Kidney (tissue), 14 donors: ENCODE data around the gene FAM20C. TPM values are rescaled to one million over a fixed set of nuclear protein-coding genes. Genes with fewer than 3 reads are reported as not detected.
A peak's percentile ranks its signal among the peaks of the same experiment; 100 is the strongest.

Experiments
- DNase-seq, 5 donors: peaks; one replicate each; pipeline ENCODE4 v3.0.0-alpha.2; 2013 to 2020
- FAIRE-seq: peaks from 2 replicates; lab custom pipeline; 2012; peaks lifted over from hg19 to GRCh38; lab: Jason Lieb, UNC
- H3K27ac ChIP-seq, 2 donors: one replicate each; pipeline ENCODE4 v1.7.0; 2013; ENCODE audit warnings: low read depth in 2 of 2, low read length in 2 of 2, inconsistent platforms in 1 of 2
- H3K27me3 ChIP-seq: one replicate; pipeline ENCODE4 v1.7.1; 2013; ENCODE audit warnings: low read length, inconsistent platforms; ENCODE audit not compliant: control insufficient read depth, insufficient read depth
- H3K36me3 ChIP-seq, 3 donors: one replicate each; pipeline versions ENCODE4 v1.7.0 to v1.7.1; 2013; ENCODE audit warnings: low read length in 3 of 3, control low read depth in 1 of 3, inconsistent platforms in 1 of 3; ENCODE audit not compliant: insufficient read depth in 3 of 3, control insufficient read depth in 2 of 3
- H3K4me1 ChIP-seq, 3 donors: one replicate each; pipeline versions ENCODE4 v1.7.0 to v1.7.1; 2013; ENCODE audit warnings: low read length in 3 of 3, inconsistent platforms in 1 of 3, low read depth in 1 of 3; ENCODE audit not compliant: control insufficient read depth in 2 of 3, insufficient read depth in 2 of 3
- H3K4me3 ChIP-seq, 3 donors: one replicate each; pipeline versions ENCODE4 v1.7.0 to v1.8.1; 2013; ENCODE audit warnings: low read length in 3 of 3, control low read depth in 1 of 3, inconsistent platforms in 1 of 3
- H3K9ac ChIP-seq, 3 donors: one replicate each; pipeline versions ENCODE4 v1.7.0 to v1.7.1; 2013; ENCODE audit warnings: low read length in 3 of 3, control low read depth in 1 of 3, inconsistent platforms in 1 of 3
- H3K9me3 ChIP-seq, 3 donors: one replicate each; pipeline versions ENCODE4 v1.7.0 to v1.7.1; 2013; ENCODE audit warnings: low read length in 3 of 3, control low read depth in 1 of 3, inconsistent platforms in 1 of 3; ENCODE audit not compliant: control insufficient read depth in 2 of 3, insufficient read depth in 1 of 3
- CTCF ChIP-seq: IDR thresholded peaks from 3 replicates; pipeline ENCODE4 v1.5.1; 2012; ENCODE audit warnings: mild to moderate bottlenecking, moderate library complexity, borderline replicate concordance; ENCODE audit not compliant: insufficient read depth; ENCODE audit errors: extremely low read depth
- intact Hi-C: fragments of 100-400 bp; cut with DNase I; formaldehyde crosslinking; loops from one replicate; pipeline ENCODE4 v1.11.1; 2022
- polyA plus RNA-seq: library from polyadenylated mRNA; stranded (reverse); fragments of 350-450 nt; fragmentation: Illumina TruSeq; extraction: RNeasy Lipid Tissue Mini Kit (QIAGEN cat#74804); gene quantifications from one replicate; pipeline ENCODE4 v1.2.3, GENCODE V29; 2014; ENCODE audit warnings: low read depth, low replicate concordance; ENCODE audit not compliant: insufficient read depth
- total RNA-seq: library from RNA; stranded (reverse); fragmentation: NEBNext Ultra II Directional; extraction: Animal tissue kit (Norgen Biotek cat#: 25700); gene quantifications from one replicate; pipeline ENCODE4 v1.2.1, GENCODE V29; 2021
- donor health status: control.
- donor health status: control.
- donor health status: control.
- donor health status: control.
- donor health status: control.
- donor health status: DM: yes; HTN: yes; CAD: no.
- donor health status: Normal renal cell carcinoma (clear cell type).

The FAM20C gene
- total and polyA plus RNA-seq, 2 donors from 2014 or later = 84.9 to 114 TPM

GRCh38 chr7:229184-229964, 37.0 kb downstream of the FAM20C start:
- FAIRE-seq = no peak
- DNase-seq = peak in 1 of 5 donors; percentile 70
- Histone ChIP-seq H3K27ac (peak overlapping the region; percentile 41 to 52), H3K9ac (peak overlapping the region in 2 of 3 donors; percentile 17 to 19), H3K9me3 (no peaks in the 10 kb centered on the region), H3K4me3 (no peak overlapping the region), H3K4me1 (peaks cover 0 to 42% (median 22%) of the 10 kb centered on the region in 3 donors), H3K36me3 (peaks cover 0 to 7% (median 2%) of the 10 kb centered on the region in 3 donors), H3K27me3 (no peaks in the 10 kb centered on the region)
- intact Hi-C loops = no loop called here
- no peak for TF ChIP-seq CTCF

GRCh38 chr7:230274-230673, 37.9 kb downstream of the FAM20C start:
- Histone ChIP-seq H3K9me3 (no peaks in the 10 kb centered on the region), H3K4me3 (no peak overlapping the region), H3K27ac (peak overlapping the region; percentile 41 to 52), H3K27me3 (no peaks in the 10 kb centered on the region), H3K36me3 (peaks cover 0 to 7% (median 2%) of the 10 kb centered on the region in 3 donors), H3K9ac (no peak overlapping the region), H3K4me1 (peaks cover 0 to 49% (median 24%) of the 10 kb centered on the region in 3 donors)
- DNase-seq (no peak), FAIRE-seq (no peak)
- no peak for TF ChIP-seq CTCF
- intact Hi-C loops = no loop called here

GRCh38 chr7:231030-231857, 38.9 kb downstream of the FAM20C start:
- Histone ChIP-seq H3K36me3 (peaks cover 0 to 7% (median 2%) of the 10 kb centered on the region in 3 donors), H3K27me3 (no peaks in the 10 kb centered on the region), H3K9ac (no peak overlapping the region), H3K9me3 (no peaks in the 10 kb centered on the region), H3K27ac (peak overlapping the region in 1 of 2 donors; percentile 52), H3K4me3 (no peak overlapping the region), H3K4me1 (peaks cover 0 to 50% (median 33%) of the 10 kb centered on the region in 3 donors)
- no peak for FAIRE-seq
- TF ChIP-seq CTCF = no peak
- intact Hi-C loops = no loop called here
- DNase-seq = peak in 1 of 5 donors; percentile 70
